Measurements from ENCODE around the gene GABRA5. TPM values are rescaled to one million over a fixed set of nuclear protein-coding genes. Genes with fewer than 3 reads are reported as not detected.

The GABRA5 gene
- total and polyA plus RNA-seq, 2 donors from 2014 or later = not detected

- H3K4me1 ChIP-seq (ENCODE audit: control insufficient read depth in 2 of 3, insufficient read depth in 2 of 3, low read depth in 1 of 3, low read length in 3 of 3) = no peaks in the 10 kb centered on the region
- DNase-seq (peak in 2 of 5 donors; percentile 47 to 59), FAIRE-seq (no peak)
- TF ChIP-seq CTCF (IDR thresholded peaks at IDR 0.05; ENCODE audit: borderline replicate concordance, extremely low read depth, insufficient read depth) = peak; percentile 31
- H3K27me3 ChIP-seq (ENCODE audit: control insufficient read depth, insufficient read depth, low read length) = no peaks in the 10 kb centered on the region
- H3K9ac ChIP-seq (ENCODE audit: low read length in 3 of 3) = no peak overlapping the region
- H3K27ac ChIP-seq (ENCODE audit: low read depth in 2 of 2, low read length in 2 of 2) = no peak overlapping the region
- H3K9me3 ChIP-seq (ENCODE audit: control insufficient read depth in 2 of 3, insufficient read depth in 1 of 3, low read length in 3 of 3) = no peaks in the 10 kb centered on the region
- H3K4me3 ChIP-seq (ENCODE audit: low read length in 3 of 3) = no peak overlapping the region
- intact Hi-C loops (cut with DNase I) = no loop called here
- no peaks in the 10 kb centered on the region for H3K36me3 ChIP-seq (ENCODE audit: control insufficient read depth in 2 of 3, insufficient read depth in 3 of 3, low read length in 3 of 3)
These were observed 107.4 kb downstream of the GABRA5 start for GRCh38 chr15:26974120-26974780.

GRCh38 chr15:26981492-26981891, 114.6 kb downstream of the GABRA5 start:
- no peaks in the 10 kb centered on the region for H3K36me3 ChIP-seq (ENCODE audit: control insufficient read depth in 2 of 3, insufficient read depth in 3 of 3, low read length in 3 of 3)
- H3K27me3 ChIP-seq (ENCODE audit: control insufficient read depth, insufficient read depth, low read length) = no peaks in the 10 kb centered on the region
- FAIRE-seq (no peak), DNase-seq (no peak)
- H3K27ac ChIP-seq (ENCODE audit: low read depth in 2 of 2, low read length in 2 of 2) = no peak overlapping the region
- H3K4me1 ChIP-seq (ENCODE audit: control insufficient read depth in 2 of 3, insufficient read depth in 2 of 3, low read depth in 1 of 3, low read length in 3 of 3) = no peaks in the 10 kb centered on the region
- intact Hi-C loops (cut with DNase I) = no loop called here
- no peak overlapping the region for H3K4me3 ChIP-seq (ENCODE audit: low read length in 3 of 3)
- no peak for TF ChIP-seq CTCF (IDR thresholded peaks at IDR 0.05; ENCODE audit: borderline replicate concordance, extremely low read depth, insufficient read depth)
- no peaks in the 10 kb centered on the region for H3K9me3 ChIP-seq (ENCODE audit: control insufficient read depth in 2 of 3, insufficient read depth in 1 of 3, low read length in 3 of 3)
- no peak overlapping the region for H3K9ac ChIP-seq (ENCODE audit: low read length in 3 of 3)

- intact Hi-C loops (cut with DNase I) = no loop called here
- no peak for TF ChIP-seq CTCF (IDR thresholded peaks at IDR 0.05; ENCODE audit: borderline replicate concordance, extremely low read depth, insufficient read depth)
- H3K4me1 ChIP-seq (ENCODE audit: control insufficient read depth in 2 of 3, insufficient read depth in 2 of 3, low read depth in 1 of 3, low read length in 3 of 3) = no peaks in the 10 kb centered on the region
- no peak overlapping the region for H3K27ac ChIP-seq (ENCODE audit: low read depth in 2 of 2, low read length in 2 of 2)
- H3K4me3 ChIP-seq (ENCODE audit: low read length in 3 of 3) = no peak overlapping the region
- H3K9ac ChIP-seq (ENCODE audit: low read length in 3 of 3) = no peak overlapping the region
- DNase-seq = no peak
- no peak for FAIRE-seq
- H3K36me3 ChIP-seq (ENCODE audit: control insufficient read depth in 2 of 3, insufficient read depth in 3 of 3, low read length in 3 of 3) = no peaks in the 10 kb centered on the region
- H3K27me3 ChIP-seq (ENCODE audit: control insufficient read depth, insufficient read depth, low read length) = no peaks in the 10 kb centered on the region
- H3K9me3 ChIP-seq (ENCODE audit: control insufficient read depth in 2 of 3, insufficient read depth in 1 of 3, low read length in 3 of 3) = no peaks in the 10 kb centered on the region
These were observed 117.0 kb downstream of the GABRA5 start for GRCh38 chr15:26983822-26984221.

GRCh38 chr15:26985050-26985449, 118.2 kb downstream of the GABRA5 start:
- DNase-seq = no peak
- Histone ChIP-seq H3K4me1 (ENCODE audit: control insufficient read depth in 2 of 3, insufficient read depth in 2 of 3, low read depth in 1 of 3, low read length in 3 of 3) (no peaks in the 10 kb centered on the region), H3K9me3 (ENCODE audit: control insufficient read depth in 2 of 3, insufficient read depth in 1 of 3, low read length in 3 of 3) (no peaks in the 10 kb centered on the region), H3K36me3 (ENCODE audit: control insufficient read depth in 2 of 3, insufficient read depth in 3 of 3, low read length in 3 of 3) (no peaks in the 10 kb centered on the region), H3K27ac (ENCODE audit: low read depth in 2 of 2, low read length in 2 of 2) (no peak overlapping the region), H3K27me3 (ENCODE audit: control insufficient read depth, insufficient read depth, low read length) (no peaks in the 10 kb centered on the region), H3K9ac (ENCODE audit: low read length in 3 of 3) (no peak overlapping the region), H3K4me3 (ENCODE audit: low read length in 3 of 3) (no peak overlapping the region)
- FAIRE-seq = no peak
- intact Hi-C loops (cut with DNase I) = no loop called here
- no peak for TF ChIP-seq CTCF (IDR thresholded peaks at IDR 0.05; ENCODE audit: borderline replicate concordance, extremely low read depth, insufficient read depth)

Data from kidney (tissue), 14 donors.